PC-9 (cell line): Measurements from ENCODE around the gene OPALIN.

Source experiments
- EZH2 ChIP-seq: fragments of 200-600 bp; sonication (generic); IDR thresholded peaks from 2 replicates; pipeline ENCODE4 v1.8.0; 2017; ENCODE audit warnings: antibody characterized with exemption, low read depth
- TF ChIP-seq, protein P1 (sequence below): fragments of 200-600 bp; sonication (generic); conservative IDR thresholded peaks from 2 replicates; pipeline ENCODE4 v1.6.1; 2017; ENCODE audit warnings: mixed run types, antibody characterized with exemption, mild to moderate bottlenecking, moderate library complexity

DNA sequence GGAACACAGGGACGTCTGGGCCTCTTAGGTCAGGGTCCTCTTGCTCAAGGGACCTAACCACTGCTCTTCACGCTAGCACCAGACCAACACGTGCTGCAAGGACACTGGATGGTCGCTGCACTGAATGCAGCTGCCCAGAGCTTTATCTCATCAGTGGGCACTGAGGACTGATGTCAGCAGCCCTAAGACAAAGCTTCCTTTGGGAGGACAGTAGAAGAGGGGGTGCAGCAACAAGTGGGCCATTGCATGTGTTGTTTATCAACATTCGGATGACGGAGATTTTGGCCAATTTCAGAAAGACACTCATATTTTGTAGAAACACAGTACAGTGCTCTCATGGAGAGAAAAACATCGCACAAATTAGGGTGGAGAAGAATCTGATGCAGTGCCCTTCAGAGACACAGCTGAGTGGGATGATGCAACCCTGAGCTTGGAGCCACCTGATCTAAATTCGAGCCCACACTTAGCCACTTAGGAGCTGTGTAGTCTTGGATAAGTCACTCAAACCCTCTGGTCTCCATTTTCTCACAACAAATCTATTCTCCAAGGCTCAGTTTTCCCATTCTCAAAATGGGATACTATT lies 1.7 kb downstream of the OPALIN start:
- TF ChIP-seq, protein P1, sequence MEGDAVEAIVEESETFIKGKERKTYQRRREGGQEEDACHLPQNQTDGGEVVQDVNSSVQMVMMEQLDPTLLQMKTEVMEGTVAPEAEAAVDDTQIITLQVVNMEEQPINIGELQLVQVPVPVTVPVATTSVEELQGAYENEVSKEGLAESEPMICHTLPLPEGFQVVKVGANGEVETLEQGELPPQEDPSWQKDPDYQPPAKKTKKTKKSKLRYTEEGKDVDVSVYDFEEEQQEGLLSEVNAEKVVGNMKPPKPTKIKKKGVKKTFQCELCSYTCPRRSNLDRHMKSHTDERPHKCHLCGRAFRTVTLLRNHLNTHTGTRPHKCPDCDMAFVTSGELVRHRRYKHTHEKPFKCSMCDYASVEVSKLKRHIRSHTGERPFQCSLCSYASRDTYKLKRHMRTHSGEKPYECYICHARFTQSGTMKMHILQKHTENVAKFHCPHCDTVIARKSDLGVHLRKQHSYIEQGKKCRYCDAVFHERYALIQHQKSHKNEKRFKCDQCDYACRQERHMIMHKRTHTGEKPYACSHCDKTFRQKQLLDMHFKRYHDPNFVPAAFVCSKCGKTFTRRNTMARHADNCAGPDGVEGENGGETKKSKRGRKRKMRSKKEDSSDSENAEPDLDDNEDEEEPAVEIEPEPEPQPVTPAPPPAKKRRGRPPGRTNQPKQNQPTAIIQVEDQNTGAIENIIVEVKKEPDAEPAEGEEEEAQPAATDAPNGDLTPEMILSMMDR, result no peak
- no peak for TF ChIP-seq EZH2
